Measurements from ENCODE around the gene RGS14. TPM values are rescaled to one million over a fixed set of nuclear protein-coding genes. Genes with fewer than 3 reads are reported as not detected.
A peak's percentile ranks its signal among the peaks of the same experiment; 100 is the strongest.

Gene RGS14
- total and polyA plus RNA-seq, 2 experiments from 2014 or later, result 23.5 to 37.9 TPM

- Mint-ChIP-seq H3K9me3 (no peaks in the 10 kb centered on the region; the same call in 2 of the 3 replicates), H3K27ac (no peak overlapping the region; the same call in 1 of the 2 replicates), H3K27me3 (ENCODE audit: insufficient read depth, low read depth, poor library complexity) (peaks cover 13% of the 10 kb centered on the region), H3K36me3 (ENCODE audit: low read depth) (peaks cover 13% of the 10 kb centered on the region), H3K4me1 (peaks cover 21% of the 10 kb centered on the region), H3K4me3 (peak overlapping the region; percentile 75)
- H3K36me3 ChIP-seq (ENCODE audit: insufficient read depth), result peaks cover 8% of the 10 kb centered on the region
- ATAC-seq (peak; percentile 0; the same call in 2 of the 3 replicates), DNase-seq (ENCODE audit: low spot score) (peak; percentile 67)
- peak overlapping the region; percentile 69 for H3K4me3 ChIP-seq
- H3K27me3 ChIP-seq (ENCODE audit: insufficient read depth), result no peaks in the 10 kb centered on the region
- peaks cover 22% of the 10 kb centered on the region for H3F3A ChIP-seq (replicated peaks; ENCODE audit: low read depth)
- H3K9me2 ChIP-seq (ENCODE audit: insufficient read depth), result no peaks in the 10 kb centered on the region
- H2AFZ ChIP-seq, result no peak overlapping the region
- peaks cover 12% of the 10 kb centered on the region for H3K4me1 ChIP-seq (ENCODE audit: insufficient read depth)
- TF ChIP-seq NANOG (IDR thresholded peaks at IDR 0.05; ENCODE audit: borderline replicate concordance) (no peak), EZH2 (IDR thresholded peaks at IDR 0.05; ENCODE audit: low read depth, unreplicated experiment) (no peak), CTCF (conservative IDR thresholded peaks at IDR 0.05; ENCODE audit: low read depth in 2 of 2) (no peak), JUNB (IDR thresholded peaks at IDR 0.05; ENCODE audit: unreplicated experiment) (no peak), EZH2phosphoT487 (IDR thresholded peaks at IDR 0.05; ENCODE audit: unreplicated experiment) (no peak), ZNF114 (CRISPR knock-in tag; IDR thresholded peaks at IDR 0.05) (no peak), POLR2AphosphoS5 (IDR thresholded peaks at IDR 0.05; ENCODE audit: low read depth) (no peak), ZNF331 (CRISPR knock-in tag; IDR thresholded peaks at IDR 0.05; ENCODE audit: low read depth) (no peak), ETS1 (IDR thresholded peaks at IDR 0.05) (no peak), STAT1 (IDR thresholded peaks at IDR 0.05; ENCODE audit: unreplicated experiment) (no peak), CREB1 (CRISPR knock-in tag; IDR thresholded peaks at IDR 0.05; ENCODE audit: low read depth) (no peak)
- TF ChIP-seq, protein P1, sequence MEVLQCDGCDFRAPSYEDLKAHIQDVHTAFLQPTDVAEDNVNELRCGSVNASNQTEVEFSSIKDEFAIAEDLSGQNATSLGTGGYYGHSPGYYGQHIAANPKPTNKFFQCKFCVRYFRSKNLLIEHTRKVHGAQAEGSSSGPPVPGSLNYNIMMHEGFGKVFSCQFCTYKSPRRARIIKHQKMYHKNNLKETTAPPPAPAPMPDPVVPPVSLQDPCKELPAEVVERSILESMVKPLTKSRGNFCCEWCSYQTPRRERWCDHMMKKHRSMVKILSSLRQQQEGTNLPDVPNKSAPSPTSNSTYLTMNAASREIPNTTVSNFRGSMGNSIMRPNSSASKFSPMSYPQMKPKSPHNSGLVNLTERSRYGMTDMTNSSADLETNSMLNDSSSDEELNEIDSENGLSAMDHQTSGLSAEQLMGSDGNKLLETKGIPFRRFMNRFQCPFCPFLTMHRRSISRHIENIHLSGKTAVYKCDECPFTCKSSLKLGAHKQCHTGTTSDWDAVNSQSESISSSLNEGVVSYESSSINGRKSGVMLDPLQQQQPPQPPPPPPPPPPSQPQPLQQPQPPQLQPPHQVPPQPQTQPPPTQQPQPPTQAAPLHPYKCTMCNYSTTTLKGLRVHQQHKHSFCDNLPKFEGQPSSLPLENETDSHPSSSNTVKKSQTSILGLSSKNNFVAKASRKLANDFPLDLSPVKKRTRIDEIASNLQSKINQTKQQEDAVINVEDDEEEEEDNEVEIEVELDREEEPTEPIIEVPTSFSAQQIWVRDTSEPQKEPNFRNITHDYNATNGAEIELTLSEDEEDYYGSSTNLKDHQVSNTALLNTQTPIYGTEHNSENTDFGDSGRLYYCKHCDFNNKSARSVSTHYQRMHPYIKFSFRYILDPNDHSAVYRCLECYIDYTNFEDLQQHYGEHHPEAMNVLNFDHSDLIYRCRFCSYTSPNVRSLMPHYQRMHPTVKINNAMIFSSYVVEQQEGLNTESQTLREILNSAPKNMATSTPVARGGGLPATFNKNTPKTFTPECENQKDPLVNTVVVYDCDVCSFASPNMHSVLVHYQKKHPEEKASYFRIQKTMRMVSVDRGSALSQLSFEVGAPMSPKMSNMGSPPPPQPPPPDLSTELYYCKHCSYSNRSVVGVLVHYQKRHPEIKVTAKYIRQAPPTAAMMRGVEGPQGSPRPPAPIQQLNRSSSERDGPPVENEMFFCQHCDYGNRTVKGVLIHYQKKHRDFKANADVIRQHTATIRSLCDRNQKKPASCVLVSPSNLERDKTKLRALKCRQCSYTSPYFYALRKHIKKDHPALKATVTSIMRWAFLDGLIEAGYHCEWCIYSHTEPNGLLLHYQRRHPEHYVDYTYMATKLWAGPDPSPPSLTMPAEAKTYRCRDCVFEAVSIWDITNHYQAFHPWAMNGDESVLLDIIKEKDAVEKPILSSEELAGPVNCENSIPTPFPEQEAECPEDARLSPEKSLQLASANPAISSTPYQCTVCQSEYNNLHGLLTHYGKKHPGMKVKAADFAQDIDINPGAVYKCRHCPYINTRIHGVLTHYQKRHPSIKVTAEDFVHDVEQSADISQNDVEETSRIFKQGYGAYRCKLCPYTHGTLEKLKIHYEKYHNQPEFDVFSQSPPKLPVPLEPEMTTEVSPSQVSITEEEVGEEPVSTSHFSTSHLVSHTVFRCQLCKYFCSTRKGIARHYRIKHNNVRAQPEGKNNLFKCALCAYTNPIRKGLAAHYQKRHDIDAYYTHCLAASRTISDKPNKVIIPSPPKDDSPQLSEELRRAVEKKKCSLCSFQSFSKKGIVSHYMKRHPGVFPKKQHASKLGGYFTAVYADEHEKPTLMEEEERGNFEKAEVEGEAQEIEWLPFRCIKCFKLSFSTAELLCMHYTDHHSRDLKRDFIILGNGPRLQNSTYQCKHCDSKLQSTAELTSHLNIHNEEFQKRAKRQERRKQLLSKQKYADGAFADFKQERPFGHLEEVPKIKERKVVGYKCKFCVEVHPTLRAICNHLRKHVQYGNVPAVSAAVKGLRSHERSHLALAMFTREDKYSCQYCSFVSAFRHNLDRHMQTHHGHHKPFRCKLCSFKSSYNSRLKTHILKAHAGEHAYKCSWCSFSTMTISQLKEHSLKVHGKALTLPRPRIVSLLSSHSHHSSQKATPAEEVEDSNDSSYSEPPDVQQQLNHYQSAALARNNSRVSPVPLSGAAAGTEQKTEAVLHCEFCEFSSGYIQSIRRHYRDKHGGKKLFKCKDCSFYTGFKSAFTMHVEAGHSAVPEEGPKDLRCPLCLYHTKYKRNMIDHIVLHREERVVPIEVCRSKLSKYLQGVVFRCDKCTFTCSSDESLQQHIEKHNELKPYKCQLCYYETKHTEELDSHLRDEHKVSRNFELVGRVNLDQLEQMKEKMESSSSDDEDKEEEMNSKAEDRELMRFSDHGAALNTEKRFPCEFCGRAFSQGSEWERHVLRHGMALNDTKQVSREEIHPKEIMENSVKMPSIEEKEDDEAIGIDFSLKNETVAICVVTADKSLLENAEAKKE (CRISPR knock-in tag; IDR thresholded peaks at IDR 0.05), result no peak
- TF ChIP-seq, protein P2, sequence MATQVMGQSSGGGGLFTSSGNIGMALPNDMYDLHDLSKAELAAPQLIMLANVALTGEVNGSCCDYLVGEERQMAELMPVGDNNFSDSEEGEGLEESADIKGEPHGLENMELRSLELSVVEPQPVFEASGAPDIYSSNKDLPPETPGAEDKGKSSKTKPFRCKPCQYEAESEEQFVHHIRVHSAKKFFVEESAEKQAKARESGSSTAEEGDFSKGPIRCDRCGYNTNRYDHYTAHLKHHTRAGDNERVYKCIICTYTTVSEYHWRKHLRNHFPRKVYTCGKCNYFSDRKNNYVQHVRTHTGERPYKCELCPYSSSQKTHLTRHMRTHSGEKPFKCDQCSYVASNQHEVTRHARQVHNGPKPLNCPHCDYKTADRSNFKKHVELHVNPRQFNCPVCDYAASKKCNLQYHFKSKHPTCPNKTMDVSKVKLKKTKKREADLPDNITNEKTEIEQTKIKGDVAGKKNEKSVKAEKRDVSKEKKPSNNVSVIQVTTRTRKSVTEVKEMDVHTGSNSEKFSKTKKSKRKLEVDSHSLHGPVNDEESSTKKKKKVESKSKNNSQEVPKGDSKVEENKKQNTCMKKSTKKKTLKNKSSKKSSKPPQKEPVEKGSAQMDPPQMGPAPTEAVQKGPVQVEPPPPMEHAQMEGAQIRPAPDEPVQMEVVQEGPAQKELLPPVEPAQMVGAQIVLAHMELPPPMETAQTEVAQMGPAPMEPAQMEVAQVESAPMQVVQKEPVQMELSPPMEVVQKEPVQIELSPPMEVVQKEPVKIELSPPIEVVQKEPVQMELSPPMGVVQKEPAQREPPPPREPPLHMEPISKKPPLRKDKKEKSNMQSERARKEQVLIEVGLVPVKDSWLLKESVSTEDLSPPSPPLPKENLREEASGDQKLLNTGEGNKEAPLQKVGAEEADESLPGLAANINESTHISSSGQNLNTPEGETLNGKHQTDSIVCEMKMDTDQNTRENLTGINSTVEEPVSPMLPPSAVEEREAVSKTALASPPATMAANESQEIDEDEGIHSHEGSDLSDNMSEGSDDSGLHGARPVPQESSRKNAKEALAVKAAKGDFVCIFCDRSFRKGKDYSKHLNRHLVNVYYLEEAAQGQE (IDR thresholded peaks at IDR 0.05; ENCODE audit: unreplicated experiment), result no peak
- no peaks in the 10 kb centered on the region; the same call in 1 of the 2 replicates for H3K79me2 ChIP-seq (replicated peaks; ENCODE audit: insufficient read depth)
- H3K4me2 ChIP-seq, result peak overlapping the region; percentile 88
- H4K20me1 ChIP-seq (replicated peaks; ENCODE audit: insufficient read depth), result peaks cover 11% of the 10 kb centered on the region; the same call in 1 of the 2 replicates
- no peak overlapping the region for H3K27ac ChIP-seq (ENCODE audit: low read depth)
Measured at GRCh38 chr5:177310757-177311391, 46.9 kb upstream of the RGS14 start.

Measured in GM23338 (cell line).